HuH-7.5 (cell line): Measurements from ENCODE around the gene TRAK1.
A peak's percentile ranks its signal among the peaks of the same experiment; 100 is the strongest.

ENCODE experiments used
- DNase-seq: peaks from one replicate; pipeline ENCODE4 v3.0.0; 2011; ENCODE audit warnings: low spot score

TRAK1 gene

DNA sequence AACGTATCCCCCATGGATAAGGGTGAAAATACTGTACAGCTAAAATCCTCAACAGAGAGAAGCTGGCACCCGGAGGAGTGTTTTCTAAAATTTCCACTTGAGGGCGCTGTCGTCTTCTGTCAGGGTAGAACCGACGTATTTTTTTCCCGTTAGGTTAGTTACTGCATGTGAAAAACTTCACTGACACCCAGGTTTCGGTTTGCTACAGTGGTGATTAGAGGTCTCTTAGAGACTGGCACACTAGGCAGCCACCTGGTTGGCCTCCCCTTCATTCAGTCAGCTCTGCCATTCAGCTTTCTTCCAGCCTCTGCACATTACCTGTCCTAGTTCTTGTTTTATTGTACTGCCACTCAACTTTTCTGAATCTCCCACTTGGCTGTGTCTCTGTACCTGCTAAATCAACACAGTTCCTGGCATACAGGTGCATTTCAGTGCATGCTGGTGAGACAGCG lies 156.4 kb downstream of the TRAK1 start:
- DNase-seq = peak; percentile 41

- no peak for DNase-seq
Observed at GRCh38 chr3:42250761-42251160, 159.6 kb downstream of the TRAK1 start.

- no peak for DNase-seq
Observed at GRCh38 chr3:42254566-42254965, 163.4 kb downstream of the TRAK1 start.

- DNase-seq = no peak
Observed at GRCh38 chr3:42256135-42256819, 165.1 kb downstream of the TRAK1 start.

- no peak for DNase-seq
Observed at GRCh38 chr3:42257007-42257406, 165.8 kb downstream of the TRAK1 start.

GRCh38 chr3:42262525-42262924 lies 171.4 kb downstream of the TRAK1 start:
- no peak for DNase-seq

- no peak for DNase-seq
Observed at GRCh38 chr3:42263354-42264346, 172.5 kb downstream of the TRAK1 start.

DNA sequence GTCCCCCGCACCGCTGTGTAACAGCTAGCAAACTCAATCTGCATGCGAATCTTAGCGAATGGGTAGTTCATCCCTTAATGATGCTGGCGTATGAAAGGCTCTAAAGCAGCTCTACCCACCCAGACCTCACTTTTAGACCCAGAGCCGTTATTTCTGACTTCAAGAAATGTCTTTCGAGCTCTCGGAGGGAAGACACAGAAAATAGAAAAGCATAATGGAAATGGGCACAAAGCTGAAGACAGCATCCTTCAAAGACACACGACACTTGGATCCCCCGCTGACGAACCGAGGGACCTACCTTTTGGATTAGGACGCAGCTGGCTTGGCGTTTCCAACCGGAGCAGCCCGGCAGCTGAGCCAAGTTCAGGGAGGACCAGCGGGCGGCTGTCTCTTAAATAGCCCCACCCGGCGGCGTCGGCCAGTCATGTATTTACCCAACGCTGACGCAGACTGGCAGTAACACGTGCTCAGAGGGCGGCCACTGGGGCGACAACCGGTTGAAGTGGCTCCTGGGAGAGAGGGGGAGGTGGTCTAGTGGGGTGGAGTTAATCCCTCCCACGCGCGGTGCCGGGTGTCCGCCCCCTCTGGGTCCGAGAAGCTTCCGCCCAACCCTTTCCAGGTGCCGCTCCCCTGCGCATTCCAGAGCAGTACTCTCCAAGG lies 173.4 kb downstream of the TRAK1 start:
- no peak for DNase-seq

- no peak for DNase-seq
Observed at GRCh38 chr3:42265059-42265991, 174.2 kb downstream of the TRAK1 start.

DNA sequence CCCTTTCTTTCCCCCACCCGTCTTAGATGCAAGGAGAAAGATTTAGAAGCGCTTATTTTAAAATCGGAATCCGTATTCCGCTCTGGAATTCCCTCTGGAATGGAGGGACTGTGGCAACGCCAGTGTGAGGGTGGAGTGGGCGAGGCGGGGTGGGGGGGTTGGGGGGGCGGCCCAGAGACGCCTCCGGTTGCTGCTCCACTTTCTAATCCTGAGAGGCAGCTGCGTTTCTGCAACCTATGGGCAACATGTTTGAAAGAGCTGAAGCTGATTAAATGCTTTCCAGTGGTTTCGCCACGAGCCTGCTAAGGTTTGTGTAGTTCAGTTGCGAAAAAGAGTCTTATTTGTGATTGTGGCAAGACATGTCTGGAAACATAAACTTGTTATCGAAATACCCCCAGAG lies 174.9 kb downstream of the TRAK1 start, which contains the start of gene CCK:
CCK (minus strand) TSS at position 101 of the 400 bp plus-strand sequence. CDS start 2,555 bp downstream, outside the sequence.
- no peak for DNase-seq

- DNase-seq = no peak
Observed at GRCh38 chr3:42267878-42268277, 176.7 kb downstream of the TRAK1 start.

DNA sequence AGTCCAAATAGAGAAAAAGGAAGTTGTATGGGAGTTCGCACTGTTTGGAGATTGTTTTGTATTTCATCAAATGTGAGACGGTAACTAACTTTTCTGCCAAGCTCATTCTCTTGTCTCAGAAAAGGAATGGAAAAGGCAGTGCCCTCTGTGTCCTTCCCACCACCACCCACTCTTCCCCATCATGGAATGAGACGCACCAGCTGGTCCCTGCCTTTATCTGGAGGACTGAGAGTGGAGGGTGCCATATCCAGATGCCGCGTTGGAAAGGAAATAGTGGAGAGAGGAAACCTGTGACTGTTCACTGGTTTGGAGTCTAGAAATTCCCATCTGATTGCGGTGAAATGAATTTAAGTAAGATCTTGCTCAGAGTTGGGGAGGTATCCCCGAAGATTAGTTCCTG lies 178.5 kb downstream of the TRAK1 start:
- no peak for DNase-seq

DNA sequence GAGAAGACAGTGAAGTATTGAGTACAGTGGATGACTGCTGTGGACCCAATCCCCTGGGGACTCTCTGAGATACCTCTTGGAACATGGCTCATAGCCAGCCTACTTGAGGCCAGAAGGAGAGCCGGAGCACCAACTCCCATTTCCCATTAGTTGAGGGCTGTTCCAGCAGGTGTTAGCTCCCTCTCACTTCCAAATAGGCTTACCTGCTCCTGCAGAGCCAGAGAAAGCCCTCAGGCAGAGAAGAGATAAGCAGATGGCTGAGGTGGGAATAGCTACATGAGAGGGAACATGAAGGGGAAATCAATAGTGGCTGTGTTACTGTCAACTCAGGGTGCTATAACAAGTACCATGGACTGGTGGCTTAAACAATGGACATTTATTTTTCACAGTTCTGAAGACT lies 179.4 kb downstream of the TRAK1 start:
- no peak for DNase-seq

DNA sequence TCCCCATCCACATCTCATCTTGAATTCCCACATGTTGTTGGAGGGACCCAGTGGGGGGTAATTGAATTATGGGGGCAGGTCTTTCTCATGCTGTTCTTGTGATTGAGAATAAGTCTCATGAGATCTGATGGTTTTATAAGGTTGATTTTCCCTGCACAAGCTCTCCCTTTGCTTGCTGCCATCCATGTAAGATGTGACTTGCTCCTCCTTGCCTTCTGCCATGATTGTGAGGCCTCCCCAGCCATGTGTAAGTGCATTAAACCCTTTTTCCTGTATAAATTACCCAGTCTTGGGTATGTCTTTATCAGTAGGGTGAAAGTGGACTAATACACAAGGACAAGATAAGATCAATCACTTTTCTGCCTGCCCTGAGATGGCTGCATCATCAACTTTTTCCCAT lies 180.6 kb downstream of the TRAK1 start:
- DNase-seq = no peak

GRCh38 chr3:42273361-42273760 lies 182.2 kb downstream of the TRAK1 start:
- DNase-seq = no peak

GRCh38 chr3:42274266-42274665 lies 183.1 kb downstream of the TRAK1 start:
- no peak for DNase-seq

- DNase-seq = no peak
Observed at GRCh38 chr3:42275217-42275616, 184.1 kb downstream of the TRAK1 start.
